Endodermal cell (in vitro differentiated cells): ENCODE results near the gene CXCL11. TPM values are rescaled to one million over a fixed set of nuclear protein-coding genes. Genes with fewer than 3 reads are reported as not detected.

ENCODE experiments used
- DNase-seq: peaks from one replicate; pipeline ENCODE4 v3.0.0-alpha.2; 2017
- H3K27ac ChIP-seq: 2 replicates; pipeline ENCODE4 v1.5.1; 2013; ENCODE audit warnings: mild to moderate bottlenecking, low read depth, low read length, moderate library complexity
- H3K27me3 ChIP-seq: 2 replicates; pipeline ENCODE4 v1.6.1; 2013; ENCODE audit warnings: mild to moderate bottlenecking, low read length, moderate library complexity; ENCODE audit not compliant: insufficient read depth, control insufficient read depth, poor library complexity, severe bottlenecking
- H3K36me3 ChIP-seq: 2 replicates; pipeline ENCODE4 v1.7.0; 2013; ENCODE audit warnings: mild to moderate bottlenecking, low read length, moderate library complexity; ENCODE audit not compliant: control insufficient read depth, insufficient read depth
- H3K4me1 ChIP-seq: one replicate; pipeline ENCODE4 v1.7.0; 2013; ENCODE audit warnings: low read length; ENCODE audit not compliant: control insufficient read depth, insufficient read depth
- H3K4me3 ChIP-seq: 2 replicates; pipeline ENCODE4 v1.5.1; 2013; ENCODE audit warnings: mild to moderate bottlenecking, low read length, moderate library complexity
- H3K9ac ChIP-seq: 2 replicates; pipeline ENCODE4 v1.6.1; 2013; ENCODE audit warnings: mild to moderate bottlenecking, low read length, moderate library complexity; ENCODE audit not compliant: poor library complexity, severe bottlenecking; ENCODE audit errors: extremely low read depth
- H3K9me3 ChIP-seq: 2 replicates; pipeline ENCODE4 v1.6.1; 2013; ENCODE audit warnings: mild to moderate bottlenecking, low read length, moderate library complexity; ENCODE audit not compliant: control insufficient read depth
- H3K27ac Mint-ChIP-seq: 2 replicates; pipeline ENCODE4 v1.8.0; 2020; ENCODE audit warnings: mixed read lengths
- H3K27me3 Mint-ChIP-seq: 2 replicates; pipeline ENCODE4 v1.8.0; 2021; ENCODE audit warnings: mild to moderate bottlenecking, mixed read lengths; ENCODE audit not compliant: insufficient read depth
- H3K36me3 Mint-ChIP-seq: 2 replicates; pipeline ENCODE4 v1.8.0; 2020; ENCODE audit warnings: low read depth, mixed read lengths
- H3K4me1 Mint-ChIP-seq: 2 replicates; pipeline ENCODE4 v1.8.0; 2020; ENCODE audit warnings: mixed read lengths
- H3K4me3 Mint-ChIP-seq: 2 replicates; pipeline ENCODE4 v1.8.0; 2020; ENCODE audit warnings: mild to moderate bottlenecking, moderate library complexity, mixed read lengths
- H3K9me3 Mint-ChIP-seq: 2 replicates; pipeline ENCODE4 v1.8.0; 2020; ENCODE audit warnings: mild to moderate bottlenecking, mixed read lengths
- CTCF ChIP-seq: fragments of 200-600 bp; sonication (generic); conservative IDR thresholded peaks from 2 replicates; pipeline ENCODE4 v1.5.0; 2021; ENCODE audit warnings: antibody characterized with exemption, mild to moderate bottlenecking
- WGBS, 2 experiments: methylation state at CpG; one replicate each; pipeline versions ENCODE4 v1.1.5 to v1.1.7; 2013; ENCODE audit warnings: missing lambda C conversion rate in 2 of 2, mixed read lengths in 1 of 2; ENCODE audit not compliant: insufficient coverage in 1 of 2, insufficient read length in 1 of 2; 5-methylcytosine and 5-hydroxymethylcytosine counted together
- total RNA-seq, 2 donors: library from RNA; stranded (reverse); fragmentation: NEBNext Ultra II Directional in 1 of 2; extraction: Animal tissue kit (Norgen Biotek cat#: 25700) in 1 of 2; gene quantifications; 2 replicates in 1 of 2; 3 replicates in 1 of 2; pipeline ENCODE4 v1.2.1, GENCODE V29; 2021

CXCL11 gene
- total RNA-seq, 2 donors from 2014 or later: not detected

GRCh38 chr4:75992462-75992861 is 43.4 kb downstream of the CXCL11 start:
- no peak overlapping the region for H3K4me3 Mint-ChIP-seq
- Histone ChIP-seq H3K36me3 (peaks cover 8% of the 10 kb centered on the region), H3K9me3 (peaks cover 4% of the 10 kb centered on the region), H3K27me3 (peaks cover 6% of the 10 kb centered on the region), H3K4me1 (no peaks in the 10 kb centered on the region), H3K4me3 (no peak overlapping the region), H3K27ac (no peak overlapping the region), H3K9ac (no peak overlapping the region)
- 92 to 100% methylated on average over 1 of the region's 1 CpG for WGBS, 2 experiments
- DNase-seq: no peak
- peaks cover 9% of the 10 kb centered on the region for H3K36me3 Mint-ChIP-seq
- H3K27me3 Mint-ChIP-seq: peaks cover 21% of the 10 kb centered on the region
- H3K9me3 Mint-ChIP-seq: peaks cover 6% of the 10 kb centered on the region
- peaks cover 17% of the 10 kb centered on the region for H3K4me1 Mint-ChIP-seq
- no peak overlapping the region for H3K27ac Mint-ChIP-seq
- TF ChIP-seq CTCF: no peak

- H3K27ac Mint-ChIP-seq: peak overlapping the region; percentile 86
Measured at GRCh38 chr4:75989846-75990528, 45.9 kb downstream of the CXCL11 start.

GRCh38 chr4:75985116-75985515 is 50.8 kb downstream of the CXCL11 start:
- no peak for TF ChIP-seq CTCF
- Histone ChIP-seq H3K4me3 (no peak overlapping the region), H3K9ac (no peak overlapping the region), H3K36me3 (peaks cover 38% of the 10 kb centered on the region), H3K9me3 (no peaks in the 10 kb centered on the region), H3K27ac (no peak overlapping the region), H3K4me1 (no peaks in the 10 kb centered on the region), H3K27me3 (no peaks in the 10 kb centered on the region)
- H3K9me3 Mint-ChIP-seq: peaks cover 2% of the 10 kb centered on the region
- H3K36me3 Mint-ChIP-seq: peaks cover 44% of the 10 kb centered on the region
- no peak overlapping the region for H3K4me3 Mint-ChIP-seq
- H3K4me1 Mint-ChIP-seq: peaks cover 14% of the 10 kb centered on the region
- H3K27me3 Mint-ChIP-seq: no peaks in the 10 kb centered on the region
- H3K27ac Mint-ChIP-seq: no peak overlapping the region
- WGBS, 2 experiments: 85 to 88% methylated on average over 3 of the region's 3 CpGs
- DNase-seq: no peak

More at GRCh38 chr4:75989846-75990528, 45.9 kb downstream of the CXCL11 start:
- Mint-ChIP-seq H3K4me3 (peak overlapping the region; percentile 88), H3K27me3 (peaks cover 18% of the 10 kb centered on the region), H3K36me3 (peaks cover 13% of the 10 kb centered on the region), H3K9me3 (peaks cover 6% of the 10 kb centered on the region), H3K4me1 (peaks cover 14% of the 10 kb centered on the region)
- peaks cover 8% of the 10 kb centered on the region for H3K36me3 ChIP-seq
- H3K4me3 ChIP-seq: peak overlapping the region; percentile 95
- TF ChIP-seq CTCF: no peak
- H3K4me1 ChIP-seq: no peaks in the 10 kb centered on the region
- WGBS, 2 experiments: 5% methylated on average over 8 to 20 of the region's 20 CpGs
- DNase-seq: no peak
- H3K9me3 ChIP-seq: peaks cover 4% of the 10 kb centered on the region
- H3K27ac ChIP-seq: no peak overlapping the region
- peaks cover 4% of the 10 kb centered on the region for H3K27me3 ChIP-seq
- peak overlapping the region; percentile 77 for H3K9ac ChIP-seq

Other genes starting within 250 kb of the CXCL11 start
- gene PPEF2, start 133.6 kb downstream of the CXCL11 start, total RNA-seq: not detected
- gene NAAA, start 95.1 kb downstream of the CXCL11 start, total RNA-seq: 1 to 10 TPM; 1.7 TPM
- gene SDAD1, start 45.1 kb downstream of the CXCL11 start, total RNA-seq: 10 to 100 TPM; 38.1 to 47.4 TPM
- gene CXCL9, start 28.6 kb downstream of the CXCL11 start, total RNA-seq: not detected
- not detected for gene CXCL10, start 12.6 kb downstream of the CXCL11 start, total RNA-seq
- gene ART3, start 38.6 kb upstream of the CXCL11 start, total RNA-seq: under 1 TPM in 1 of 2 donors, not detected in 1; 0.92 TPM
- gene NUP54, start 112.3 kb upstream of the CXCL11 start, total RNA-seq: 10 to 100 TPM; 78.6 to 88.5 TPM
- 10 to 100 TPM; 45.8 to 78.5 TPM for gene SCARB2, start 177.8 kb upstream of the CXCL11 start, total RNA-seq
- gene FAM47E, start 215.7 kb upstream of the CXCL11 start, total RNA-seq: 1 to 10 TPM in 1 of 2 donors, under 1 TPM in 1; 0.84 to 2.5 TPM